ENCODE measurements around the gene MAML2. TPM values are rescaled to one million over a fixed set of nuclear protein-coding genes. Genes with fewer than 3 reads are reported as not detected.

Gene MAML2
- total and polyA plus RNA-seq, 4 donors: 0.56 to 2.1 (median 1.4) TPM

GRCh38 chr11:96067160-96067559 lies 275.8 kb downstream of the MAML2 start:
- H3K4me3 ChIP-seq (ENCODE audit: low read depth in 1 of 3, low read length in 3 of 3): no peak overlapping the region
- no peaks in the 10 kb centered on the region for H3K27me3 ChIP-seq (ENCODE audit: control insufficient read depth in 4 of 4, insufficient read depth in 4 of 4, low read length in 3 of 4)
- no peak overlapping the region for H3K9ac ChIP-seq (ENCODE audit: low read depth in 1 of 2, low read length in 2 of 2)
- TF ChIP-seq TAF1 (conservative IDR thresholded peaks at IDR 0.05): no peak
- no peak for TF ChIP-seq FOXA2 (IDR thresholded peaks at IDR 0.05)
- no peak for TF ChIP-seq GABPA (IDR thresholded peaks at IDR 0.05 in 1 of 2, conservative IDR thresholded peaks at IDR 0.05 in 1 of 2)
- no peak for TF ChIP-seq HNF4A (conservative IDR thresholded peaks at IDR 0.05)
- no peak for TF ChIP-seq NR2F2 (IDR thresholded peaks at IDR 0.05)
- TF ChIP-seq JUND (IDR thresholded peaks at IDR 0.05): no peak
- TF ChIP-seq MAX (IDR thresholded peaks at IDR 0.05): no peak
- no peak for TF ChIP-seq RAD21 (IDR thresholded peaks at IDR 0.05)
- no peak for TF ChIP-seq FOXA1 (IDR thresholded peaks at IDR 0.05)
- no peak for TF ChIP-seq REST (IDR thresholded peaks at IDR 0.05)
- TF ChIP-seq EGR1 (IDR thresholded peaks at IDR 0.05; ENCODE audit: low read depth in 2 of 2): no peak
- no peak for TF ChIP-seq HNF4G (IDR thresholded peaks at IDR 0.05)
- TF ChIP-seq CTCF (IDR thresholded peaks at IDR 0.05; ENCODE audit: low read depth, low read length, missing input control): no peak
- no peak for TF ChIP-seq ATF3 (IDR thresholded peaks at IDR 0.05)
- TF ChIP-seq YY1 (IDR thresholded peaks at IDR 0.05): no peak
- TF ChIP-seq SP1 (IDR thresholded peaks at IDR 0.05): no peak
- no peak for TF ChIP-seq RXRA (IDR thresholded peaks at IDR 0.05)
- TF ChIP-seq ZBTB33 (IDR thresholded peaks at IDR 0.05): no peak
- WGBS: 82% methylated on average over 3 of the region's 3 CpGs
- no peak overlapping the region for H3K27ac ChIP-seq (ENCODE audit: low read depth in 1 of 2, low read length in 2 of 2)
- DNase-seq (ENCODE audit: low spot score): no peak
- no peaks in the 10 kb centered on the region for H3K9me3 ChIP-seq (ENCODE audit: control insufficient read depth in 4 of 4, low read length in 3 of 4)
- no peaks in the 10 kb centered on the region for H3K4me1 ChIP-seq (ENCODE audit: control insufficient read depth in 4 of 4, insufficient read depth in 4 of 4, low read length in 3 of 4)
- H3K36me3 ChIP-seq (ENCODE audit: control insufficient read depth in 4 of 4, insufficient read depth in 3 of 4, low read depth in 1 of 4, low read length in 3 of 4): no peaks in the 10 kb centered on the region

Measured in liver (tissue), 9 donors.